Inflammatory macrophage treated with lipopolysaccharide for 4 hours (primary cell): Measurements from ENCODE around the gene FPR1.

Source experiments
- DNase-seq: peaks from one replicate; pipeline ENCODE4 v3.0.0-alpha.2; 2020

Gene FPR1

GRCh38 chr19:51703575-51704515, 47.8 kb downstream of the FPR1 start:
- DNase-seq = peak; percentile 96

DNA sequence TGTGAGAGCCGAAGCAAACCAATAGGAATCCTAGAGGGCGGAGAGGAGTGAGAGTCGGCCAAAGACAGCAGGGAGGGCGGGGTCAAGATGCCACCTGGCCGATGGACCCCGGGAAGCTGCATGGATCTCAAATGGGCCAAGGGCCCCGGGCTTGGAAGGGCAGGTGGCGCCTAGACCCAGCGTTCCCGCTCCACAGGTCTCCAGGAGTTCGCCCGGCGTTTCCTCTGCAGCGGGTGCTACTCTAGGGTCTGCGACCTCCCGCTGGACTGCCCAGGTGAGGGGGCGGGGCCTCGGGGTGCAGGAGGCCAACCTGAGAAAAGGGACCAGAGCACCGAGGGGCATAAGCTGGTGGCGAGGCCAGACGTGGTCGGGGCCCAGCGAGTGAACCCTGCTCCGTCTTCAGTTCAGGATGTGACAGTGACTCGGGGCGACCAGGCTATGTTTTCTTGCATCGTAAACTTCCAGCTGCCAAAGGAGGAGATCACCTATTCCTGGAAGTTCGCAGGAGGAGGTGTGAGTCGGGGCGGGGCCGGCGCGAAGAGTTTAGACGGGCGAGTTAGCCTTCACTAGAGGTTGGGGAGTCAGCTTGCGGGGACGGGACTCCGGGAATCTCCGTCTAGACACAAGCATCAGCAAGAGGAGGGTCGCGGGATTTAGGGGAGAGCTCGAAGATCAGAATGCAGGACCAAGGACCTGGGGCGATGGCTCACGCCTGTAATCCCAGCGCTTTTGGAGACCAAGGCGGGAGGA, 48.7 kb downstream of the FPR1 start:
- no peak for DNase-seq

DNA sequence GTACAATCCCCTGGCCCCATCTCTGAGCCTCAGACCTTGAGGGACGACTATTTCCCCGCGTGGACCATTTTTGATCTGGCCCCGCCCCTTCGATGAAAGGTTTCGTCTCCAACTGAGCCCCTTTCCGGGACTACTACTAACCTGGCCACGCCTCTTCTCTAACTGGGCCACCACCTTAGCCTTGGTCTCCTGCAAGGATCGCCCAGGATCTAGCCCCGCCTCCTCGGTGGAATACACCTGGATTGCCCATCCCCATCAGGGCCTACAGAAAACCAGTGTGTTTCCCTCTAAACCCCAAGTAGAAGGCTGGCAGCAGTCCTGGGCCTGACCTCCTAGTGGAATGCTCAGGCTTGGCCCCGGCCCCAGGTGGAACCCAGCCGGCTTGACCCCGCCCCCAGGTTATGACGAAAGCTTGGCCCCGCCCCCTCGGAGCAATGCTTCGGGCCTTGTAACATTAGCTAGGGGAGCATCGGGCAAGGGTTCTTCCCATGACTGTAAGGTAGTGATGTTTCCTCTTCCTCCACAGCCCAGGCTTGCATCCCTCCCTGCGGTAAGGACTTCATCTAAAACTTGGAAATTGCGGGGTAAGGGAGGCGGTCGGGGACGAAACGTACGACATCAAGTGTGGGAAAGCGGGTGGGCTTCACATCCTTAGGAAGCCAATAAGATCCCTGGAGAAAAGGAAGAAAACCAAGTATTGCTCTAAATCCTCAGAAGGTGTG, 49.4 kb downstream of the FPR1 start:
- peak; percentile 59 for DNase-seq

DNA sequence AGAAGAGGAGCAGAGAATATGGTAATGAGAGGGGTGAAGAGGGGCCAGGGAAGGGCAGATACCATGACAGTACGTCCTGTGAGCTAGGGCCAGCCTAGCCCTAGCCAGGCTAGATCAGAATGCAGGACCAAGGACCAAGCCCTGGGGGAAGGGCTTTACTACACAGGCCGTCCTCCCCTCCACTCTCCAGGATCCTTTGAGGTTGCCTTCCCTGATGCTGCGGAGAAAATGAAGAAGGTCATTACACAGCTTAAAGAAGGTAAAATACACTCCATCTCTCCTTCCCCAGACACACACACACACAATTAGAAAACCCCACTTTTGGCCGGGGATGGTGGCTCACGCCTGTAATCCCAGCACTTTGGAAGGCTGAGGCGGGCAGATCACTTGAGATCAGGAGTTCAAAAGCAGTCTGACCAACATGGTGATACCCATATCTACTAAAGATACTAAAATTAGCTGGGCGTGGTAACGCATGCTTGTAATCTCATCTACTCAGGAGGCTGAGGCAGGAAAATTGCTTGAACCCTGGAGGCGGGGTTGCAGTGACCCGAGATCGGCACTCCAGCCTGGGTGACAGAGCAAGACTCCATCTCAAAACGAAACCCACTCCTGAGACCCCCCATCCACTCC, 50.1 kb downstream of the FPR1 start:
- no peak for DNase-seq

- no peak for DNase-seq
Measured at GRCh38 chr19:51699170-51699569, 52.5 kb downstream of the FPR1 start.

GRCh38 chr19:51698296-51698695, 53.4 kb downstream of the FPR1 start:
- DNase-seq = no peak

DNA sequence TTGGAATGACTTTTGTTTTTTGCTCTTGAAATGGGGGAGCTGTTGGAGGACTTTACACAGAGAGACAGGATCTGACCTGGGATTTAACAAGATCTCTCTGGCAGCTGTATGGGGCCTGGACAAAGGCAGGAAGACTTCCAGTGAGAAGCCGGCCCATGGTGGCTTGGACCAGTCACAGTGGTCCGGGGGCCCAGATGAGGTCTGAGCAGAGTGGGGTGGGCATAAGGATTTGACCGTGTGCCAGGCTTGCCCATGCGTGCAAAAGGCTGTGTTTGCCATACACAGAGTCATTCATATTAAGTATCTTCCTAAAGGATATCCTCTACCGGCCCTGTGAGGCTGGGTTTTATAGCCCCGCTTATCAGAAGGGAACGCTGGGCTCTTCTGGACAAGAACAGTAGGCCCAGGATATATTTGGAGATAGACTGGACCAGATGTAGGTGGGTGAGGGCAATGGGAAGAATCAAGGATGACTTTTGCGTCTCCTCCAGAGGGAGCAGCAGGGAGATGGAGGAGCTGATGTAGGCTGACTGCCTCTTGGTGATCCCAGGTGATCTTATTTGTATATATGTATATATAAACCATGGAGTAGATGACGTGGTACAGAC, 54.4 kb downstream of the FPR1 start:
- DNase-seq = no peak

DNA sequence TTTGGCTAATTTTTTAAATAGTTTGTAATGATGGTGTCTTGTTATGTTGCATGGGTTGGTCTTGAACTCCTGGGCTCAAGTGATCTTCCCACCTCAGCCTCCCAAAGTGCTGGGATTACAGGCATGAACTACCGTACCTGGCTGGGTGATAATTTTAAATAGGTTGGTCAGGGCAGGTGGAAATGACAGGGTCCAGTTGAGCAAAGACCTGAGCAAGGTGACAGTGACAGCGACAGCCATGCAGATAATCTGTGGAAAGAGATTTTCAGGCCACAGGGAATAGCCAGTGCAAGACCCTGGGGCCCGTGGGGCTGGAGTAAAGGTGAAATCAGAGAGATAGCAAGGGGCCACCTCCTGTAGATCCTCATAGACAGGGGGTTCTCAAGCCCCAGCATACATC, 55.1 kb downstream of the FPR1 start:
- DNase-seq = no peak
